Pancreas (tissue), 10 donors: ENCODE measurements around the gene UNG. TPM values are rescaled to one million over a fixed set of nuclear protein-coding genes. Genes with fewer than 3 reads are reported as not detected.
"Not testable (repeated sequence)": the region's sequence is repeated elsewhere in the genome, so short reads cannot be mapped to it uniquely, and the experiment has no call there.

Source experiments
- ATAC-seq, 4 donors: fragments of 200-7000 bp; cut with Tn5 transposase; one replicate each; pipeline versions ENCODE4 v1.8.0 to v1.9.1; 2020; ENCODE audit warnings: mild to moderate bottlenecking in 4 of 4, moderate library complexity in 4 of 4
- DNase-seq, 6 donors: peaks; one replicate each; pipeline ENCODE4 v3.0.0-alpha.2; 2020
- FAIRE-seq: peaks from 2 replicates; lab custom pipeline; 2012; peaks lifted over from hg19 to GRCh38; lab: Jason Lieb, UNC
- H3K27ac ChIP-seq, 4 donors: fragments of 200-600 bp; sonication (generic); 1 replicate in 3 of 4; 2 replicates in 1 of 4; pipeline versions ENCODE4 v1.5.0 to v1.8.0; 2020
- H3K27me3 ChIP-seq, 4 donors: fragments of 200-600 bp; one replicate each; pipeline ENCODE4 v1.8.0; 2021
- H3K36me3 ChIP-seq, 3 donors: fragments of 200-600 bp; sonication (generic) in 1 of 3; one replicate each; pipeline versions ENCODE4 v1.5.0 to v1.8.0; 2020 to 2021
- H3K4me1 ChIP-seq, 3 donors: fragments of 200-600 bp; one replicate each; pipeline ENCODE4 v1.8.0; 2021
- H3K4me3 ChIP-seq, 4 donors: fragments of 200-600 bp; sonication (generic) in 2 of 4; one replicate each; pipeline versions ENCODE4 v1.5.0 to v1.8.0; 2020 to 2021
- H3K9me3 ChIP-seq, 4 donors: fragments of 200-600 bp; one replicate each; pipeline ENCODE4 v1.8.0; 2021
- CTCF ChIP-seq, 4 donors: fragments of 200-600 bp; sonication (generic) in 3 of 4; IDR thresholded peaks; one replicate each; pipeline versions ENCODE4 v1.5.0 to v1.8.0; 2021; ENCODE audit warnings: antibody characterized with exemption in 4 of 4
- WGBS, 2 donors: extraction: QIAGEN DNeasy Blood & Tissue Kit; methylation state at CpG; one replicate each; pipeline ENCODE4 v1.1.7; 2013; 5-methylcytosine and 5-hydroxymethylcytosine counted together
- intact Hi-C, 3 donors: fragments of 100-400 bp; cut with DNase I; formaldehyde crosslinking; loops; one replicate each; pipeline versions ENCODE4 v1.11.1 to v1.14.2; 2022
- polyA plus RNA-seq, 2 donors: library from polyadenylated mRNA; stranded (reverse); fragments of 200-250 nt; gene quantifications; one replicate each; pipeline ENCODE4 v1.2.3, GENCODE V29; 2013
- total RNA-seq, 6 donors: library from RNA; stranded (reverse); fragmentation: NEBNext Ultra II Directional in 4 of 6; extraction: Animal tissue kit (Norgen Biotek cat#: 25700) in 4 of 6; gene quantifications; one replicate each; pipeline versions ENCODE4 v1.2.1 to v1.2.4, GENCODE V29; 2021 to 2023
- donor health status: healthy with polysubstance abuse.
- donor health status: DM: no; HTN: no; CAD: no; lungs with moderate emphysema.
- donor health status: DM: no; HTN: no; CAD: no.
- donor health status: control.
- donor health status: control.
- donor health status: Bipolar disorder and iron deficiency.
- donor health status: DM: yes; HTN: yes; CAD: no.
- donor health status: DM: no; HTN: no; CAD: no.
- donor health status: DM: no; HTN: no; CAD: no.
- donor health status: DM: yes; HTN: yes; CAD: no.

The UNG gene
- total and polyA plus RNA-seq, 8 donors = 5.1 to 15.8 (median 8.3) TPM

DNA sequence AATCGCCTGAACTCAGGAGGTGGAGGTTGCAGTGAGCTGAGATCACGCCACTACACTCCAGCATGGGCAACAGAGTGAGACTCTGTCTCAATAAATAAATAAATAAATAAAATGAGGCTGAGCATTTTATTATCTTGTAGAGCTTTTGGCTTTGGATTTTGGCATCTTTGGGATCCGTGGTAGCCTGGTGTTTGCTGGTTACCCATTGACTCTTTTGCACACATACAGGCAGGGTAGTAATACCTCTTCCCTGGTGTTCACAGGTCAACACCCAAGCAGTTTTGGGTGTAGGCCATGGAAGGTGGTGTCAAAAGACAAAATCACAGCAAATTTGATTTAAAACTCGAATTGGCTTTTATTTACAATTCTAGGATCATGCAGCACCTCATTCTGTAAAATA, 46.8 kb downstream of the UNG start:
- no peak overlapping the region for H3K4me3 ChIP-seq
- no peaks in the 10 kb centered on the region for H3K27me3 ChIP-seq
- ATAC-seq (peak in 1 of 4 donors; percentile 31), FAIRE-seq (no peak), DNase-seq (no peak)
- no peak for TF ChIP-seq CTCF (IDR thresholded peaks at IDR 0.05)
- intact Hi-C loops = no loop called here
- WGBS, 2 donors = 51 to 54% methylated on average over 4 of the region's 4 CpGs
- peak overlapping the region in 2 of 4 donors; percentile 48 to 59 for H3K27ac ChIP-seq
- no peaks in the 10 kb centered on the region for H3K9me3 ChIP-seq
- no peaks in the 10 kb centered on the region for H3K36me3 ChIP-seq
- H3K4me1 ChIP-seq = peaks cover 5 to 27% (median 24%) of the 10 kb centered on the region in 3 donors

DNA sequence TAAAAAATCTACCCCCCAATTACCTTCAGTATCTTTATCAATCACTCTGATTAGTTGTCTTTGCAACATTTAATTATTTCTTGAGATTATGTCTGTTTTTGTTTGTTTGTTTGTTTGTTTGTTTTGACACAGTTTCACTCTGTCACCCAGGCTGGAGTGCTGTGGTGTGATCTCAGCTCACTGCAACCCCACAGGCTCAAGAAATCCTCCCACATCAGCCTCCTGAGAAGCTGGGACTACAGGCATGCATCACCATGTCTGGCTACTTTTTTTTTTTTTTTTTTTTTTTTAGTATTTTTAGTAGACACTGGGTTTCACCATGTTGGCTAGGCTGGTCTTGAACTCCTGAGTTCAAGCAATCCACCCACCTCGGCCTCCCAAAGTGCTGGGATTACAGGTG, 49.7 kb downstream of the UNG start:
- DNase-seq = peak in 1 of 6 donors; percentile 8
- ATAC-seq, H3K9me3 ChIP-seq, H3K27me3 ChIP-seq, intact Hi-C loops, H3K4me3 ChIP-seq, FAIRE-seq, H3K36me3 ChIP-seq, H3K27ac ChIP-seq: not testable (repeated sequence)
- peaks cover 3 to 21% (median 4%) of the 10 kb centered on the region in 3 donors for H3K4me1 ChIP-seq
- WGBS, 2 donors = 92 to 100% methylated on average over 1 of the region's 1 CpG

- FAIRE-seq (no peak), ATAC-seq (peak in 2 of 4 donors; percentile 14 to 26), DNase-seq (no peak)
- Histone ChIP-seq H3K4me3 (no peak overlapping the region), H3K36me3 (no peaks in the 10 kb centered on the region), H3K4me1 (peaks cover 3 to 21% (median 4%) of the 10 kb centered on the region in 3 donors), H3K9me3 (no peaks in the 10 kb centered on the region), H3K27me3 (no peaks in the 10 kb centered on the region), H3K27ac (no peak overlapping the region)
- no peak for TF ChIP-seq CTCF (IDR thresholded peaks at IDR 0.05)
- WGBS, 2 donors = 28 to 54% methylated on average over 2 of the region's 2 CpGs
- intact Hi-C loops = no loop called here
These were observed 50.6 kb downstream of the UNG start for GRCh38 chr12:109147954-109148353.

DNA sequence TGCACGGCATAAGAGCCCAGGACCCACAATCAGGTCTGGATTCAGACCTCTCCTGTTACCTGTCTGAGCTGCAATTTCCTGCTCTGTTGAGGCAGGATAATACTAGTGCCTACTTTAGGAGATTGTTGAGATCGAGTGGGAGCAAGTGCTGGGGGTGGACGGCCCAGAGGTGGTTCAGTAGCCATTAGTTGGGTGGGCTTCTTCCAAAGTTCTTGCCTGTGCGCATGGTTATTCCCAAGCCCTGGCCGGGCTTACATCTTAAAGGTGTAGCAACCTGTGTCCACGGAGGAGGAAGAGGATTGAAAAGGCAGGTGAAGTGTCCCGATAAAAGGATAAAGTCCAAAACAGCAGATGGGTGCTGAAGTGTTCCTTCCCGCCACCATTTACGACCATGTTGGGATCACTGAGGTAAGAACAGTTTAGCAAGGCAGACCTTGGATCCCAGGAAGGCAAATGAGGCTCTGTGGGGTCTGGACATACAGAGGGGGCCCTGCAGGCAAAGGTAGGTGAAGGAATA, 52.8 kb downstream of the UNG start:
- H3K4me1 ChIP-seq = peaks cover 0 to 12% (median under 1%) of the 10 kb centered on the region in 3 donors
- no peak for TF ChIP-seq CTCF (IDR thresholded peaks at IDR 0.05)
- no peaks in the 10 kb centered on the region for H3K9me3 ChIP-seq
- H3K36me3 ChIP-seq = no peaks in the 10 kb centered on the region
- no peak overlapping the region for H3K4me3 ChIP-seq
- no peak for ATAC-seq
- no peaks in the 10 kb centered on the region for H3K27me3 ChIP-seq
- FAIRE-seq = no peak
- 57 to 60% methylated on average over 9 of the region's 9 CpGs for WGBS, 2 donors
- H3K27ac ChIP-seq = no peak overlapping the region
- intact Hi-C loops = no loop called here
- DNase-seq = no peak

DNA sequence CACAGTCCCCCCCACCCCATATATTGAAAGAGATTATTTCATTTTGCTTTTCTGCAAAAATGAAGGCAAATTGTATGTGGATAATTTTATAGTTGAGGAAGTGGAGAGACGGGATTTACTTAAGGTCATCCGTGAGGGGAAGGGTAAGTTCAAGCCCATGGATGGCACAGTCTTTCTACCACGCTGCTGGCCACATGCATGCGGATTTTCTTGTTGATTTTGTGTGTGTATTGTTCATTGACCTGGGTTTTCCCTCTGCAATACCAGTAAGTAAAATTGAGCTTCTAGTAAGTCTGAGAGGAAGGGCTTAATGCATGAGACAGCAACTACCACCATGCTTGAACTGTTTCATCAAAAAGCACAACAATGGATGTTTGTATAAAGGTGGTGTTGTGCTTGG, 54.1 kb downstream of the UNG start:
- no peak for DNase-seq
- ATAC-seq = no peak
- Histone ChIP-seq H3K27me3 (no peaks in the 10 kb centered on the region), H3K4me1 (peaks cover 0 to 12% (median 4%) of the 10 kb centered on the region in 3 donors), H3K4me3 (no peak overlapping the region), H3K27ac (no peak overlapping the region), H3K36me3 (no peaks in the 10 kb centered on the region), H3K9me3 (no peaks in the 10 kb centered on the region)
- FAIRE-seq = no peak
- TF ChIP-seq CTCF (IDR thresholded peaks at IDR 0.05) = no peak
- intact Hi-C loops = no loop called here
- 89% methylated on average over 4 of the region's 4 CpGs for WGBS, 2 donors
